Activated CD8-positive, alpha-beta memory T cell treated with anti-CD3 and anti-CD28 coated beads, Interleukin-2, amount 50 U/mL, for 24 hours (primary cell): ENCODE results near the gene CCDC170.
"Not testable (repeated sequence)": the region's sequence is repeated elsewhere in the genome, so short reads cannot be mapped to it uniquely, and the experiment has no call there.

ENCODE experiments used
- DNase-seq: peaks from one replicate; pipeline ENCODE4 v3.0.0-alpha.2; 2020; ENCODE audit errors: extremely low read depth

The CCDC170 gene

GRCh38 chr6:151544453-151544852 lies 50.6 kb downstream of the CCDC170 start:
- DNase-seq = no peak

GRCh38 chr6:151544884-151545283 lies 51.1 kb downstream of the CCDC170 start:
- not testable (repeated sequence) for DNase-seq

DNA sequence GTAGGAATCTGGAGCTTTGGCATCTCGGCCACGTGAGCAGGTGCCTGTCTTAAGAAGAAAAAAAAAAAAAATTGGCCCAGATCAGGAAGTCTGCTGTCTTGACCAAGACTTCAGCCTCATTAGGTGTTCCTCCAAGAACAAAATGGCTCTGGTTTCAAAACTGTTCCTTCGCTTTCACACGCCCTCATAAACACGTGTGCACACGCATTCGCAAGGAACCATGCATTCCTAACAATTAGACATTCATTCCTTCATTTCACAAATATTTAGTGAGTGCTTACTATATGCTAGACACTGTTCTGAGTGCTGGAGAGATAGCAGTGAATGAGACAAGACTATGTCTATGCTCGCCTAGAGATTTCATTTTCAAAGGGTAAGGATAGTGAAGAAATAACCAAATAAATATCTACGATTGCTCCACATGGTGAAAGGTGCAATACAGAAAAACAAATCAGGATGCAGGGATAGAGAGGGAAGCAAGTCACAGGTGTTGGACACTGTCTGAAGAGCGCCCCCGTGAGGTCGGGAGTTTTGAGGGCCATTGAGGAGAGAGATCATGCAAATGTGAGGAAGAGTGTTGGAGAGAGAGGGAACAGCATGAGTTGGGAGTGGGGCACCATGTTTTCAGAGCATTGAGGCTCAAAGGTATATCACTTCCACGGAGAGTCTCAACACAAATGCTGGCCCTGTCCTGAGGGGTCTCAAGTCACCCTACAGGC lies 53.3 kb downstream of the CCDC170 start:
- no peak for DNase-seq

- no peak for DNase-seq
Observed at GRCh38 chr6:151548201-151548600, 54.4 kb downstream of the CCDC170 start.

DNA sequence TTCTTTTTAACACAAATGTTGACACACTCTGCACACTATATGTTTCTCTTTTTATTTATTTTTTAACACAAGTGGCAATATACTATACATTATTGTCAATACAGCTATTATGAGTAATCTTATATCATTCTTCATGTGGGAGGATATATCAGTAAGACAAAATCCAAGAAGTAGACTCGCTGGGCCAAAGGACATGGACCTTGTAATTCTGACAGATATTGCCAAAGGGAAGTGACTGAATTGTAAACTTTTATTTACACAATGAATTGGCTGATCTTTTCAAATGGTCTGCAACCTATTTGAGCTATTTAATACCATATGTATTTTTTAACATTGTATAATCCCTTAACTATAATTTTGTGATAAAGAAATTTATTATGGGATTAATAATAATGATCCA lies 56.0 kb downstream of the CCDC170 start:
- DNase-seq = no peak

- DNase-seq = no peak
Observed at GRCh38 chr6:151550618-151551017, 56.8 kb downstream of the CCDC170 start.

- DNase-seq = no peak
Observed at GRCh38 chr6:151551223-151551857, 57.5 kb downstream of the CCDC170 start.

DNA sequence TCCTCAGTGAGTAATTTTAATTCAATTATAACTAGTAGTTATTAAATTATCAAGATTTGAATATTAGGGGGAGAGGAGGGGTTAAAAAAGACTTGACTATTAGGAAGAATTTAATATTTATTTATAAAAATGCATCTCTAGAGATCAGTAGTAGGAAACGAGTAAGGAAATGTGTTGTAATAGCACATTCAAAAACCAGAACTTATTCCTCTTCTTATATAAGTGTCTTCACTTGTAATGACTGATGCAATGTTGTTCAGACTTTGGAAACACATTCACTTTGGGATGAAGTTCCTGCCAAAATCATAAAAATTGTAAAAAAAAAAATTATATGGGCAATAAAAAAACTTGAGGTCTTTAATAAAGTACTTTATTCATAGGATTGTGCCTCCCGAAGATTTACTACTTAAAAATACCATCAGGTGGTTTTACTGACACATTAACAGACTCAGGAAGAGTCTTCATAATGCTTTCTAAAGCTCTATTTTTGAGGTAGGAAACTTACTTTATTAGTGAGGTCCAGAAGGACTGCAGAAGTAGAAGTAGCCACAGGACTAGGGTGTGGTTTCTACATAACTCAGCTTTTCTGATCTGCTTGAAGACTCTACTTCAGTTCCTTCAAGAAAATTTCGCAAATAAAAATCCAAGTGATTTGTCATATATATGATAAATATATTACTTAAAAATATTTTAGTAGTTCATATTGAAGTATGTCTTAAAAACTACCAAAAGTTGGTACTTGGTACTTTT lies 59.8 kb downstream of the CCDC170 start:
- DNase-seq = no peak

DNA sequence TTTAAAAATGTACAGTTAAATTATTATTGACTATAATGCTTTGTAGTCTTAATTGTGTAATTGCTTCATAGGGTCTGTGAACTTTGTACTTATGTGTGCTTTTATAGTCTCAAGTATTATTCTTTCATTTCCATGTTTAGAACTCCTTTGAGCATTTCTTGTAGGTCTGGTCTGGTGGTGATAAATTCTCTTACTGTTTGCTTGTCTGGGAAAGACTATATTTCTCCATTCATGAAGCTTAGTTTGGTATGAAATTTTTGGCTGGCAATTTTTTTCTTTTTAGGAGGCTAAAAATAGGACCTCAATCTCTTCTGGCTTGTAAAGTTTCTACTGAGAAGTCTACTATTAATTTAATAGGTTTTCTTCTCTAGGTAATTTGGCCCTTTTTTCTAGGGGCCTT lies 67.4 kb downstream of the CCDC170 start:
- DNase-seq = no peak

DNA sequence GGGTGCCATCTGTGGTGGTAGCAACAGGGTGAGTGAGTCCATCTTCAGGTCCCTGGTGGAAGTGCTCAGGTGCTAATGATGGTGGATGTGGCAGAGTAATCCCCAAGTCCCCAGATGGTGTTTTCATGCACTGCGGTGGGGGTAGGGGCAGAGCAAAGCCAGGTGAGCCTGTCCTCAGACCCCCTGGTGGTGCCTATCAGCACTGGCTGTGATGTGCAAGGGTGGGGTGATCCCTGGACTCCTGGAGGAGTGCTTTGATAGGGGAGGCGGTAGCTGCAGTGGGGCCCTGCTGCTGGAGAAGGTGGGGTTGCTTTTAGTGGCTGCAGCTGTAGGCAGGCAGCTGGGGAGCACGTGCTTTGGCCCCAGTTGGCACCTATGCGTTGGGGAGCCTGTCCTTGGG lies 70.8 kb downstream of the CCDC170 start:
- DNase-seq = no peak

DNA sequence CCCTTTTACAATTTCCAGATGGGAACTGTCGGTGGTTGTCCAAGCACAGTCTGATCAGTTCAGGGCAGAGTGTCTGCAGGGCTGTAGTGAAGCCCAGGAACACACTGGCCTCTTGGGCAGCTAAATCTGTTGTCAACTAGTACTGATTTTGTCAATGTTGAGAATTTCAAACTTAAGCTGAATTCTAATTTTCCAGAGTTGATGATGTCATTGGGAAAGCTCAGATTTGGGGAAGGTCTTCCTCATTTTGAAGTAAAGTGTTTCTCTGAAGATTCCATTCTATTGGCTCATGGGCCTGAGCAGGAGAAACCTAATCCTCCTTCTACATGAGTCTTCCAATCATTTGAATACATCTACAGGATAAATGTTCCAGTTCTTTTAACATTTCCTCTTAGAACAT lies 72.1 kb downstream of the CCDC170 start:
- DNase-seq = no peak

DNA sequence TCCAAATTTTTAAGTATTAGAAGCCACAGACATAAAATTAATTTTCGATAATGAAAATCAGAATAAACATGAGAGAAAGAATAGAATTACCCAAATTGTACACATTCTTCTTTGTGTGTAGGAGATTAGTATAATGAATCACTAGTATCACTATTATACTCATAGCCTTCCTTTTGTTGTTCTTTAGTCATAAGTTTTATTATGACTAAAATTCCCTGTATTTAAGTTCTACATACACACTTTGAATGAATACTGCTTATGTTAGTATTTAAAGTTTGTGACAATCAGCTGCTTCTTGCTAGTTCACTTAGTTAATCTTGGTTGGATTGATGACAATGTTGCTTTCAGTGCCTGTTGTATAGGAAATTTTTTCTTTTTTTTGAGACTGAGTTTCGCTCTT lies 72.7 kb downstream of the CCDC170 start:
- DNase-seq = no peak

DNA sequence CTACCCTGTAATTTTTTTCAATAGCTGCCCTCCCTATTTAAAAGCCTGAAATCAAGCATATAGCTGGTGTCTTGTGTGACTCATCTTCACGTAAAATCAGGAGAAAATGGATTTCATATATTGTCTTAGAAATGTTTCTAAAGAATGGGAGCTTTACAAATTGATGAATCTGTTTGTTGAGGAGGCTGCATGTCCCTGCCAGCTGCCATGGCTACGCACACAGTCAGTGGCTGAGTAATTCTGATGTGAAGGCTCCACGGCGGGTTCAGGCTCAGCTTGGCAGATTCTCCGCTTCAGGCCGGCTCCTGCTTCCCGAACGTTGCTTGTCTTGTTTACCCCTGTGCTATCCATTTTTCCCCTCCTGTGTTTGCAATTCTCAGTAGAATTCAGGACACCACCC lies 82.8 kb downstream of the CCDC170 start:
- no peak for DNase-seq

DNA sequence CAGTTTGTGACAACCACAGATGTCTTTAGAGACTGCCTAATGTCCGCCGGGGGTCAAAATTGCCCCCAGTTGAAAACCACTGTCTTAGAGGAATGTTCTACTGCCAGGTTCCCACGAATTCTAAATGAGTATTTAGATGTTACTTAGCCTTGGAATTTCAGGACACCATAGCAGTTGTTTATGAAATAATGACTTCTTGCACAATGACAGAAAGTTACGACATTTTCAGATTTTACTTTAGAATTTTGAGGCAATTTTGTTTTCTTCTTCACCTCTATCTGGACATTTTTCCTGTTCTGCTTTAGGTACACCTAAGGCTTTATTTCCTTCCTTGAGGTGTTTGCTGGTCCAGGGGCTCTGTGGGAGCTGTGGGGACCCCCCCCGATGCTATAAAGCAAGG lies 83.4 kb downstream of the CCDC170 start:
- no peak for DNase-seq

GRCh38 chr6:151585741-151586140 lies 91.9 kb downstream of the CCDC170 start:
- no peak for DNase-seq

GRCh38 chr6:151589667-151590066 lies 95.8 kb downstream of the CCDC170 start:
- DNase-seq = no peak

- no peak for DNase-seq
Observed at GRCh38 chr6:151590742-151591141, 96.9 kb downstream of the CCDC170 start.

GRCh38 chr6:151592449-151593159 lies 98.8 kb downstream of the CCDC170 start:
- no peak for DNase-seq

GRCh38 chr6:151609146-151609902 lies 115.5 kb downstream of the CCDC170 start:
- DNase-seq = no peak

DNA sequence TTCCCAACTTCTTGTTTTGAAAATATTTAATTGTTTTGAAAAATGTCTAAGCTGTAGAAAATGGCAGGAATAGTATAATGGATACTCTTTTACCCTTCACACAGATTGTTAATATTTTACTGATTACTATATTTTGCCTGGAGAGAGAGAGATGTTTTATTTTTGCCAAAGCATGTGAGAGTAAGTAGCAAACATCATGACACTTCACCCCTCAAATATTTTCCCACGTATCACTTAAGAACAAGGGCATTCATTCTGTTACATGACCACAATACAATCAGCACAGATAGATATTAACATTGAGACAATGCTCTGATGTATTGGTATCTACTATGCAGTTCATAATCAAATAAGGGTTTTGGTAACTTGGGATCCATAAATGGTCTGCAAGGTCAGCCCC lies 116.5 kb downstream of the CCDC170 start:
- DNase-seq = no peak

GRCh38 chr6:151614630-151615029 lies 120.8 kb downstream of the CCDC170 start:
- no peak for DNase-seq

DNA sequence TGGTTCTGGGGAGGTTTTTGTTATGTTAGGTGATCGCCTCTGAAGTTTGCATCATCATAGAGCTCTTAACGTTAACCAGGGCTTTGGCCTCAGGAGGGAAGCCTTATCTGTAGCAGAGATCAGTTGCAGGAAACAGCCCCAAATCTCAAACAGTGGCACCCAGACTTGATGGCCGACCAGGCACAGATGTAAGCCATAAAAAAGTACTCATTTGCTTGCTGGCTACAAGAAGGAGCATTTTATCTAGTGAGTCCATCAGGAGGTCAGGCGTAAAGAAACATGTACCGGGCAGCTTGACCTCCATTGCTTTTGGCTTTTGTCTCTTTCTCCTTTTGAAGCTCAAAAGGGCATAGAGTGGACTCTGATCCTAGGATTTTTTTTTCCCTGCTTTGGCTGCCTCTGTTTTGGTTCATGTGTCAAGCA lies 122.3 kb downstream of the CCDC170 start:
- DNase-seq = no peak
